SK-N-SH (cell line): ENCODE results near the gene NUP35. TPM values are rescaled to one million over a fixed set of nuclear protein-coding genes. Genes with fewer than 3 reads are reported as not detected.
"Not testable (repeated sequence)": the region's sequence is repeated elsewhere in the genome, so short reads cannot be mapped to it uniquely, and the experiment has no call there.

ENCODE experiments used
- CTCF ChIA-PET: fragments of 300-600, 350-600 bp; formaldehyde crosslinking; extraction: SDS; loops from one replicate; lab custom pipeline; 2021; lab: Yijun Ruan, JAX
- POLR2A ChIA-PET: fragments of 350-600 bp; sonication (Branson Sonifier 250); formaldehyde crosslinking; extraction: SDS; loops from one replicate; lab custom pipeline; 2020; ENCODE audit warnings: antibody characterized with exemption, inconsistent platforms; lab: Yijun Ruan, JAX
- DNase-seq: peaks from one replicate; pipeline ENCODE4 v3.0.0; 2012
- H2AFZ ChIP-seq: fragments of 200-600 bp; sonication (generic); 2 replicates; pipeline ENCODE4 v1.8.1; 2016; ENCODE audit warnings: antibody characterized with exemption, mild to moderate bottlenecking, low read depth
- H3F3A ChIP-seq: fragments of 200-600 bp; sonication (generic); replicated peaks from 2 replicates; pipeline ENCODE3; 2016; ENCODE audit warnings: antibody characterized with exemption, mild to moderate bottlenecking; ENCODE audit not compliant: insufficient read depth
- H3K27ac ChIP-seq, 2 experiments: fragments of 200-500 bp in 1 of 2; fragments of 200-600 bp in 1 of 2; sonication (Bioruptor generic) in 1 of 2; sonication (generic), shearing (Covaris generic) in 1 of 2; 2 replicates each; pipeline versions ENCODE4 v1.5.1 to v1.6.1; 2014 to 2016; ENCODE audit warnings: low read depth in 2 of 2, inconsistent platforms in 1 of 2, low read length in 1 of 2, mild to moderate bottlenecking in 1 of 2, mixed read lengths in 1 of 2
- H3K27me3 ChIP-seq: fragments of 200-600 bp; sonication (generic), shearing (Covaris generic); 2 replicates; pipeline ENCODE4 v1.6.1; 2016; ENCODE audit warnings: mixed run types; ENCODE audit not compliant: insufficient read depth
- H3K36me3 ChIP-seq, 2 experiments: fragments of 200-500 bp in 1 of 2; fragments of 200-600 bp in 1 of 2; sonication (Bioruptor generic) in 1 of 2; sonication (generic) in 1 of 2; replicated peaks in 1 of 2; 2 replicates each; pipeline versions ENCODE3 to v1.5.1; 2014 to 2016; ENCODE audit warnings: low read length in 1 of 2, mild to moderate bottlenecking in 1 of 2; ENCODE audit not compliant: insufficient read depth in 2 of 2, control insufficient read depth in 1 of 2
- H3K4me1 ChIP-seq, 2 experiments: fragments of 200-500 bp in 1 of 2; fragments of 200-600 bp in 1 of 2; sonication (Bioruptor generic) in 1 of 2; sonication (generic), shearing (Covaris generic) in 1 of 2; 2 replicates each; pipeline versions ENCODE4 v1.5.1 to v1.6.1; 2014 to 2016; ENCODE audit warnings: low read depth in 1 of 2, low read length in 1 of 2, mixed run types in 1 of 2; ENCODE audit not compliant: insufficient read depth in 2 of 2, control insufficient read depth in 1 of 2
- H3K4me2 ChIP-seq: fragments of 200-600 bp; sonication (generic), shearing (Covaris generic); 2 replicates; pipeline ENCODE4 v1.6.1; 2017; ENCODE audit warnings: mixed run types
- H3K4me3 ChIP-seq, 2 experiments: fragments of 200-500 bp in 1 of 2; fragments of 200-600 bp in 1 of 2; sonication (Bioruptor generic) in 1 of 2; sonication (generic), shearing (Covaris generic) in 1 of 2; 2 replicates each; pipeline versions ENCODE4 v1.5.1 to v1.8.1; 2014 to 2016; ENCODE audit warnings: low read depth in 2 of 2, inconsistent platforms in 1 of 2, low read length in 1 of 2, mild to moderate bottlenecking in 1 of 2, mixed read lengths in 1 of 2, moderate library complexity in 1 of 2
- H3K79me2 ChIP-seq: fragments of 200-600 bp; sonication (generic); 2 replicates; pipeline ENCODE4 v1.8.1; 2017; ENCODE audit warnings: mild to moderate bottlenecking; ENCODE audit not compliant: insufficient read depth
- H3K9ac ChIP-seq: fragments of 200-600 bp; sonication (generic); 2 replicates; pipeline ENCODE4 v1.6.1; 2017; ENCODE audit warnings: mixed run types
- H3K9me2 ChIP-seq: fragments of 200-600 bp; sonication (generic); 2 replicates; pipeline ENCODE4 v1.6.1; 2017; ENCODE audit warnings: mixed run types
- H3K9me3 ChIP-seq: fragments of 200-600 bp; sonication (generic); 2 replicates; pipeline ENCODE4 v1.6.1; 2017; ENCODE audit warnings: mixed run types, mild to moderate bottlenecking, moderate library complexity
- H4K20me1 ChIP-seq: fragments of 200-600 bp; sonication (generic); 2 replicates; pipeline ENCODE4 v1.6.1; 2017; ENCODE audit warnings: mild to moderate bottlenecking, mixed run types; ENCODE audit not compliant: insufficient read depth
- CTCF ChIP-seq: fragments of 200-600 bp; sonication (generic); IDR thresholded peaks from 2 replicates; pipeline ENCODE4 v1.6.1; 2017; ENCODE audit warnings: antibody characterized with exemption, mild to moderate bottlenecking, moderate library complexity
- EZH2phosphoT487 ChIP-seq: fragments of 200-600 bp; sonication (generic); IDR thresholded peaks from 2 replicates; pipeline ENCODE4 v1.6.1; 2017; ENCODE audit warnings: low read depth, mixed run types, mild to moderate bottlenecking, antibody characterized with exemption, moderate library complexity, borderline replicate concordance
- JUND ChIP-seq: IDR thresholded peaks from 2 replicates; pipeline ENCODE4 v1.4.0; 2012
- MXI1 ChIP-seq: IDR thresholded peaks from 2 replicates; pipeline ENCODE4 v1.6.1; 2012; ENCODE audit warnings: mild to moderate bottlenecking, low read depth, low read length, improper control_type of control experiment
- RCOR1 ChIP-seq: fragments of 150-350 bp; IDR thresholded peaks from 2 replicates; pipeline ENCODE4 v1.6.1; 2017; ENCODE audit warnings: antibody characterized with exemption, low read length
- REST ChIP-seq: IDR thresholded peaks from 2 replicates; pipeline ENCODE4 v1.6.1; 2012; ENCODE audit warnings: mild to moderate bottlenecking, low read depth, low read length, moderate library complexity
- RXRA ChIP-seq: IDR thresholded peaks from 2 replicates; pipeline ENCODE4 v1.4.0; 2012; ENCODE audit warnings: low read depth, mild to moderate bottlenecking, borderline replicate concordance
- SIN3A ChIP-seq: IDR thresholded peaks from 2 replicates; pipeline ENCODE4 v1.6.1; 2012; ENCODE audit warnings: low read depth, mild to moderate bottlenecking, low read length, moderate library complexity, borderline replicate concordance
- USF2 ChIP-seq: fragments of 150-350 bp; IDR thresholded peaks from 2 replicates; pipeline ENCODE4 v1.6.1; 2017; ENCODE audit warnings: antibody characterized with exemption, low read length, low read depth, borderline replicate concordance
- YY1 ChIP-seq: IDR thresholded peaks from 2 replicates; pipeline ENCODE4 v1.4.0; 2012; ENCODE audit warnings: low read depth, mild to moderate bottlenecking
- WGBS: methylation state at CpG from one replicate; pipeline ENCODE4 v1.1.6; 2017; ENCODE audit warnings: low lambda C conversion rate; 5-methylcytosine and 5-hydroxymethylcytosine counted together
- polyA plus RNA-seq, 3 experiments: library from polyadenylated mRNA; depleted of rRNA; stranded (reverse); fragments of >200 nt; gene quantifications; 2 replicates each; pipeline ENCODE4 v1.2.3, GENCODE V29; 2012

NUP35 gene
- polyA plus RNA-seq, 1 of the 3 experiments (the other 2 are of a cell fraction), result 9.1 TPM

GRCh38 chr2:183166210-183166609 is 42.0 kb downstream of the NUP35 start (continued):
- TF ChIP-seq MXI1, result no peak

GRCh38 chr2:183166976-183167375 is 42.7 kb downstream of the NUP35 start:
- POLR2A ChIA-PET, H3K27ac ChIP-seq, H3K9me2 ChIP-seq, H3K4me2 ChIP-seq, H3K4me1 ChIP-seq, H2AFZ ChIP-seq, H3F3A ChIP-seq, DNase-seq, CTCF ChIA-PET, H4K20me1 ChIP-seq, H3K27me3 ChIP-seq, H3K4me3 ChIP-seq, H3K9me3 ChIP-seq, H3K9ac ChIP-seq: not testable (repeated sequence)
- Histone ChIP-seq H3K36me3 (peaks cover 14 to 24% of the 10 kb centered on the region in 2 experiments), H3K79me2 (peaks cover 30% of the 10 kb centered on the region; the same call in 1 of the 2 replicates)
- WGBS, result 94% methylated on average over 5 of the region's 5 CpGs

- H4K20me1 ChIP-seq, result no peaks in the 10 kb centered on the region
- peaks cover 20% of the 10 kb centered on the region; the same call in 1 of the 2 replicates for H3K79me2 ChIP-seq
- POLR2A ChIA-PET, result no interaction called here
- 92% methylated on average over 3 of the region's 6 CpGs for WGBS
- H3K4me3 ChIP-seq, result no peak overlapping the region
- TF ChIP-seq RXRA, result no peak
- no peak for TF ChIP-seq CTCF
- TF ChIP-seq RCOR1, result no peak
- TF ChIP-seq USF2, result no peak
- TF ChIP-seq YY1, result no peak
- TF ChIP-seq SIN3A, result no peak
- no peak for TF ChIP-seq JUND
- TF ChIP-seq EZH2phosphoT487, result no peak
- TF ChIP-seq REST, result no peak
- H3K4me2 ChIP-seq, result no peak overlapping the region
- CTCF ChIA-PET, result no interaction called here
- no peak overlapping the region for H3K27ac ChIP-seq
- H3K9me3 ChIP-seq, result peaks cover 4% of the 10 kb centered on the region; the same call in 1 of the 2 replicates
- no peak overlapping the region for H2AFZ ChIP-seq
- H3K36me3 ChIP-seq, result peaks cover 0 to 9% of the 10 kb centered on the region in 2 experiments
- no peak for DNase-seq
- H3K4me1 ChIP-seq, result no peaks in the 10 kb centered on the region
- H3K9ac ChIP-seq, result no peak overlapping the region
- no peaks in the 10 kb centered on the region for H3K9me2 ChIP-seq
- H3F3A ChIP-seq, result no peaks in the 10 kb centered on the region
- H3K27me3 ChIP-seq, result no peaks in the 10 kb centered on the region
Observed at GRCh38 chr2:183172220-183172887, 48.1 kb downstream of the NUP35 start.
